AG09319 (cell line): ENCODE data around the gene PRIMPOL.

Experiments
- DNase-seq: peaks from one replicate; pipeline ENCODE4 v3.0.0-alpha.2; 2010; ENCODE audit warnings: low read depth; ENCODE audit errors: extremely low read depth
- CTCF ChIP-seq: IDR thresholded peaks from 2 replicates; pipeline ENCODE4 v1.5.1; 2011; ENCODE audit warnings: low read depth, mild to moderate bottlenecking, inconsistent platforms, low read length, moderate library complexity

PRIMPOL gene

GRCh38 chr4:184628103-184628502 is 21.4 kb upstream of the PRIMPOL start:
- DNase-seq: no peak
- no peak for TF ChIP-seq CTCF

- no peak for DNase-seq
- TF ChIP-seq CTCF: no peak
These were observed 16.7 kb upstream of the PRIMPOL start for GRCh38 chr4:184632842-184633241.

- no peak for TF ChIP-seq CTCF
- no peak for DNase-seq
These were observed 14.2 kb upstream of the PRIMPOL start for GRCh38 chr4:184635381-184635780.

GRCh38 chr4:184636144-184636543 is 13.4 kb upstream of the PRIMPOL start:
- no peak for TF ChIP-seq CTCF
- DNase-seq: no peak

- TF ChIP-seq CTCF: no peak
- DNase-seq: no peak
These were observed 12.6 kb upstream of the PRIMPOL start for GRCh38 chr4:184636897-184637296.

GRCh38 chr4:184641022-184641421 is 8.5 kb upstream of the PRIMPOL start:
- no peak for TF ChIP-seq CTCF
- no peak for DNase-seq

- no peak for DNase-seq
- no peak for TF ChIP-seq CTCF
These were observed 8.1 kb upstream of the PRIMPOL start for GRCh38 chr4:184641451-184641850.
